ENCODE measurements around the gene JAZF1.

DNA sequence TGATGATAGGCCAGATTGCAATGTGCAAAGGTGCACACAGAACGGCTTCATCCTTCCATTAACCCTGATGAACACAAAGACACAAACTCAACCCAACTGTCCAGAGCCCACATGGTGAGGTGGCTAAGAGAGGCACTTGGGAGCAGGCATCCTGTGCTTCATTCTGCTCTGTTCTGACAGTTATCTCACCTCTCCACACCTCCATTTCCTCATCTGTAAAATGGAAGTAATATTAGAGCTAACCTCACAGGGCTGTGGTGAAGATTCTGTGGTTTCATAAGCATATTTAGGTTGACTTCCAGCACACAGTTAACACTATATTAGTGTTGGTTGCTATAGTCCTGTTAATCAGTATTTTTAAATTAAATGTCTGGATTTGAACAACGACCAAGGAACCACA is 314.3 kb downstream of the JAZF1 start:
- TF ChIP-seq, protein P1, sequence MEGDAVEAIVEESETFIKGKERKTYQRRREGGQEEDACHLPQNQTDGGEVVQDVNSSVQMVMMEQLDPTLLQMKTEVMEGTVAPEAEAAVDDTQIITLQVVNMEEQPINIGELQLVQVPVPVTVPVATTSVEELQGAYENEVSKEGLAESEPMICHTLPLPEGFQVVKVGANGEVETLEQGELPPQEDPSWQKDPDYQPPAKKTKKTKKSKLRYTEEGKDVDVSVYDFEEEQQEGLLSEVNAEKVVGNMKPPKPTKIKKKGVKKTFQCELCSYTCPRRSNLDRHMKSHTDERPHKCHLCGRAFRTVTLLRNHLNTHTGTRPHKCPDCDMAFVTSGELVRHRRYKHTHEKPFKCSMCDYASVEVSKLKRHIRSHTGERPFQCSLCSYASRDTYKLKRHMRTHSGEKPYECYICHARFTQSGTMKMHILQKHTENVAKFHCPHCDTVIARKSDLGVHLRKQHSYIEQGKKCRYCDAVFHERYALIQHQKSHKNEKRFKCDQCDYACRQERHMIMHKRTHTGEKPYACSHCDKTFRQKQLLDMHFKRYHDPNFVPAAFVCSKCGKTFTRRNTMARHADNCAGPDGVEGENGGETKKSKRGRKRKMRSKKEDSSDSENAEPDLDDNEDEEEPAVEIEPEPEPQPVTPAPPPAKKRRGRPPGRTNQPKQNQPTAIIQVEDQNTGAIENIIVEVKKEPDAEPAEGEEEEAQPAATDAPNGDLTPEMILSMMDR (IDR thresholded peaks at IDR 0.05): no peak
- TF ChIP-seq POLR2A (IDR thresholded peaks at IDR 0.05): no peak
